ENCODE measurements around the gene TBC1D16.
A peak's percentile ranks its signal among the peaks of the same experiment; 100 is the strongest.

TBC1D16 gene

DNA sequence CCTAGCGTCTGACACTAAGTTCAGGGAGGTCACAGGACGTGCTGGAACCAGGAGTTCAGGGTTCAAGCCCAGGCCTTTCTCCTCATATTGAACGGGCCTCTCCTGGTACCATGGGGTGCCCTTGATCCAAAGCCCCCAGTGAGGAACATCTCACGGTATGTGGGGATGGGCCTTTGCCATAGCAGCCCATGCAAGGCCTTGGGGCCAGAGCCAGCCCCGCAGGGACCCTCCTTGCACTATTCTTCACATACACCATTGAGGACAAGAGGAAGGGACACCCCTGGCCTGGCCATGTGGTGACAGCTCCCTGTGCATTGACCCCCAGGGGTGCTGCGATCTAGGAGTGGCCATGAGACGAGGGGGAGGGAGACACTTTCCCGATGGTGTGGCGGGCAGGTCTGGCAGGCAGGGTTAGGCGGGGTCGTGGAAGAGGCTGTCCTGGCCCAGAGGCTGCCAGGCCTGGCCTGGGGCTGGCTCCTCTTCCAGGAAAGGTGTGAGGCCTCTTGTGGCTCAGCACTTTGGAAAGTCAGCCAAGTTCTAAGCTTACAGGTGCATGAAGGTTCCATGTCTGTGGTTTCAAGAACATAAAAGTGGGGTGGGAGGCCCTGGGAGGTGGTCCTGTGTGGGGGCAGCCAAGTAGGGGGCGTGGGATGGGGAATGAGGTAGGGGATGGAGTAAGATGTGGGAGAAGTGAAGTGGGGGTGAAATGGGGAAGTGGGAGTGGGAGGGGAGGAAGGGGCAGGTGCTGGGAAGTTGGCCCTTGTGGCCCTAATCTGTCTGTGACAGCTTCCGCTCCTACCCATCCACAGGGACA, 107.8 kb downstream of the TBC1D16 start:
- DNase-seq = no peak

DNA sequence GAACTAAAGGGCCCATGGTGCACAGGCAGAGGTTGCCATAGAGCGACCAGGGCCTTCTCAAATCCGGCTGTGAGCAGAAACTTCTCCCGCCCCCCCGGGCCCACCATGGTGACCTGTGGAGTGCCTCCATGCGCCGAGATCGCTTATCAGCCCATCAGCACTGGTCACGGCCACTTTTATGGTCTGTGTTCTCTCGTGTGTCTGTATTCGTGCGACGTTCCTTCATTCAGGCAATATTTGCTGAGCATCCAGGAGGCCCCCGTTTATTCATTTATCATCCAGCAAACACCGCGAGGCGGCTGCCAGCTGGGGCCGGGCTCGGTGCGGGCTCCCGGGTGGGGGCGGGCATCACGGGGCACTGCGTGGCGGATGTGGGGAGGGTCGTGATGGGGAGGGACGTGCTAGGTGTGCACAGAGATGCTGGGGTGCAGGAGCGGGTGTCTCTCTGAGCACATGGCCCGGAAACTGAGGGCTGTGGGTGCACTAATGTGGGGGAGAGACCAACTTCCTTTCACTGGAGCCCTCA, 108.5 kb downstream of the TBC1D16 start:
- no peak for DNase-seq

DNA sequence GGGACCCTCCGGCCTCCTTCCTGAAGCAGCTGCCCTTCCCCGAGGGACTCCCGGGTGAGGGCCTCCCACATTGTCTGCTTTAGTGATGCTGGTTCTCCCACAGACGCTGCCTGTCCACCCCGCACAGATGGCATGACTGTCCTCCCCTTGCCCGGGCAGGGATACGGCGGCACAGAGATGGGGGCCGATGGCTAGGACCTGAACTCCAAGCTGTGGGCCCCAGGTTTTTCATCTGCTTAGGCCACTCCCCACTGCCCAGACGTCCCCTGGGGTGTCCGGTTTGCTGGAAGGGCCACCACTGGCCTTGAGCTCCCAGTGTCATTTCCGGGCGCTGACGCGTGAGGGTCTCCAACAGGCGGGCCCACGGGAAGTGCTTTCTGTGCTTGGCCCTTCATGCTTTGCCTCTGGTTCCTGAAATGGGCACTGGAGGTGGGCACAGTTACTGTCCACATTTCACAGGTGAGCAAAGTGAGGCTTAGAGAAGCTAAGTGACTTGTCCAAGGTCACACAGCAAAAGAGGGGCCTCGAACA, 109.0 kb downstream of the TBC1D16 start:
- no peak for DNase-seq

- no peak for DNase-seq
These were observed 109.5 kb downstream of the TBC1D16 start for GRCh38 chr17:79926142-79926604.

DNA sequence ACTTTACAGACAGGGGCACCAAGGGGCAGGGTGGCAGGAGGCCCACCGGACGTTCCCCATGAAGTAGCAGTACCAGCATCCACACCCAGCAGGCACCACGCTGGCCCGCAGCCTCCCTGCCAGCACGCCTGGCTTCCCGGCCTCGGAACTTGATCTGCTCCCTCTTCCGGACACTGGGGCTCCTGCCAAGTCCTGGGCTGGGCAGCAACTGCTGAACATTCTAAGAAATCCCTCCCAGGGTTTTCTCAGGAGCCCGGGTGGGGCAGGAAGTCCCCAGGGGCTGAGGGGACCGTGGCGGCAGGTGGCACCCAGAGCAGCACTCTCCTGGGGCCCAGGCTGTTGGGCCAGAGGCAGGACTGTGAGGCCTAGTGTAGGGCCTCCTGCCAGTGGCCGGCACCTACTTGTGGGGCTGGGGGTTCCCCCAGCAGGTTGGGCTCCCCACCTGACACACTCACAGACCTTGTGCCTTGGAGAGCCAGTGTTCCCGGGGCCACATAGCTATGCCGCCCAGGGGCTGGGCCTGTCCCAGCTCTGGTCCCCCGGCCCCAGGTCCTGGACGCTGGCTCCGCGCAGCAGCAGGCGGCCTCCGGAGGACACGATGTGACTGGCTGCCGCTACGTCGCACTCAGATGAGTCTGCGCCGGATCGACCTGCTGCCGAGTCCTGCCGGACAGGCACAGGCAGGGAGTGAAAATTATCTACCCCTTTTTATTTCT, 110.3 kb downstream of the TBC1D16 start:
- peak in 41 of 56 donors; percentile 16 to 77 (median 51) for DNase-seq

- DNase-seq = no peak
These were observed 111.1 kb downstream of the TBC1D16 start for GRCh38 chr17:79924639-79924976.

DNA sequence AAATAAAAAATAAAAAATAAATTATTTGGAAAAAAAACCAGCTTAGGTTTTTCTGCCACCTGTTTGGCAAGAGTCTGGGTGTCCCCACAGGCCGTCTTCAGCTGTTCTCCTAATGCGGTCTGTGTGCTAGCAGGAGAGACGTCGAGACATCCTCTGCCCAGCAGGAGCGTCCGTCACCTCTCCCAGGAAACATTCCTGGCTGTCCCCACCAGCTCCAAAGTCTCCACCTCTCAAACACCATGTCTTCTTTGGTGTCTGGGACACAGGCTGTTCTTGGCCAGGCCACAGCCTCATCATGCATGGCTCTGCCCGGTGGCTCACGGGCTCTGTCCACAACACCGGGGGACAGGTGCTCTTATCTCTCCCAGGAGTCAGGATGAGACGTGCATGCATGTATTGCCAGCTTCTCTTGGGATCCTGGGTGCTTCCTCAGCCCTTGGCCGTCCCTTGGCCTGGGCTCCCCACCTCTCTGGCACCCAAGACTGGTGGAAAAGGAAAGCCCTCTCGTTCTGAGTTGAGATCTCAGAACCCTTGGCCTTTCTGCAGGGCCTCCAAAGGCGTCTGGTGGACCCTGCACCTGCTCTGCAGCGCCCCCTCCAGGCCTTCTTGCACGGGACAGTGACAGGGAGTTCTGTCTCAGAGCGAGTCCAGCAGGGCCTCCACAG, 111.6 kb downstream of the TBC1D16 start:
- peak in 22 of 56 donors; percentile 9 to 74 (median 38) for DNase-seq

DNA sequence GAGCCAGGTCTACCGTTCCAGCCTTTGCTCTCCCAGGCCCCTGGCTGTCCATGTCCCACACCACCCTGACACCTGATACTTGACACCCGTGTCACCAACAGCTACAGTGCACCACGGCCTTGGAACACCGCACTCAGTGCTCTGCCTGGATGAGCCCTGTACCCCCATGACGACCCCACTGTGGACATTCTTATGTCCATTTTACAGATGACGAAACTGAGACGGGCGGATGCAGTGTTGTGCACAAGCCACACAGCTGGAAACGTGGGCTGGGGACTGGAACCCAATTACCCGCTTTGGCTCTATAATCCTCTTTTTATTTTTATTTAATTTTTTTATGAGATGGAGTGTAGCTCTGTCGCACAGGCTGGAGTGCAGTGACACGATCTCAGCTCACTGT, 112.9 kb downstream of the TBC1D16 start:
- DNase-seq = no peak

DNA sequence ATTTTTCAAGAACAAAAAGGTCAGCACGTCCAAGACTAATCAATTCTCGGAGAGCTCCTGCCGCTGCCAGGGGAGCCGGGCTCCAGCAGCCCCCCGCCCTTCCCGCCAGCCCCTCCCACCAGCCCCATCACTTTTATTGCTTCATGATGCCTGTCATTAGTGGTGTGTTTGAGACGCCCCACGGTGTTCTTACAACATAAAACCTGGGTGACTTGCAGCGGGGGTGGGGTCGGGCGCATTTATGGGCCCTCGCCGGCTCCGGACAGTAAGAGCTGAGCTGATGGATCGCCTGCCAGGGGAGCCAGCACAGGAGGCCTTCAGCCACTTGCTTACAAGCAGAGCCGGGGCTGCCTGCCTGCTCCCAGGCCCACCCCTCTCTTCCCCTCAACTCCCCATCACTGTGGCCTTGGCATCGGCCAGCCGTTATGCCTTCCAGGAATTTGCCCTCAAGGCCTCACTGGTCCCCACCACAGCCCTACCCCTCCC, 113.5 kb downstream of the TBC1D16 start:
- DNase-seq = no peak

GRCh38 chr17:79921411-79922115, 114.1 kb downstream of the TBC1D16 start:
- no peak for DNase-seq

- no peak for DNase-seq
These were observed 114.8 kb downstream of the TBC1D16 start for GRCh38 chr17:79920751-79921410.

GRCh38 chr17:79919862-79920720, 115.6 kb downstream of the TBC1D16 start:
- DNase-seq = no peak

GRCh38 chr17:79919164-79919585, 116.5 kb downstream of the TBC1D16 start:
- DNase-seq = peak; percentile 38 to 96 (median 87)

DNA sequence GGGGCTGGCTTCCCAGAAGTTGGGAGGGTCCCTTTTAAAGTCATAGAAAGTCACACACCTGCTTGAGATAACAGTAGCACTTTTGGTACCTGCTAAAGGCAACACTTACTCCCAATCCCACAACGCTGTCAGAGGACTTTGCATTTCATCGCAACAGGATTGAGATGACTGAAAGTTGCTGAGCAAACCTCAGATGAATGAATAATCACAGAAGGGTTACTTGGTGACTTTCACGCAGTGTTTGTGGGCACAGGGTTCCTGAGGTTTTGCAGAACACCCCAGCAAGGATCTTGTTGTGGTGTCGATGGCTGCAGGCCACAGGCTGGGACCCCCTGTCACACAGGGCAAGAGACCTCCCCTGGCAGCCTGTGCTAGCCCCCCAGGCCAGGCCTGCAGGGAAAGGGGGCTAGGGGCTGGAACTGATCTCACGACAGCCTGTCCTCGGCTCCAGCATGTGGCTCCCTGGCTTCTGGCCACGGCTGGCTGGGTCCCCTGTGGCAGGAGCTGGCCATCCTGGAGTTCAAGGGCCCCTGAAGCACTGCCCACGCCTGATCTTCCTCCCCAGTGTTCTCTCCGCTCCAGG, 117.0 kb downstream of the TBC1D16 start:
- no peak for DNase-seq

DNA sequence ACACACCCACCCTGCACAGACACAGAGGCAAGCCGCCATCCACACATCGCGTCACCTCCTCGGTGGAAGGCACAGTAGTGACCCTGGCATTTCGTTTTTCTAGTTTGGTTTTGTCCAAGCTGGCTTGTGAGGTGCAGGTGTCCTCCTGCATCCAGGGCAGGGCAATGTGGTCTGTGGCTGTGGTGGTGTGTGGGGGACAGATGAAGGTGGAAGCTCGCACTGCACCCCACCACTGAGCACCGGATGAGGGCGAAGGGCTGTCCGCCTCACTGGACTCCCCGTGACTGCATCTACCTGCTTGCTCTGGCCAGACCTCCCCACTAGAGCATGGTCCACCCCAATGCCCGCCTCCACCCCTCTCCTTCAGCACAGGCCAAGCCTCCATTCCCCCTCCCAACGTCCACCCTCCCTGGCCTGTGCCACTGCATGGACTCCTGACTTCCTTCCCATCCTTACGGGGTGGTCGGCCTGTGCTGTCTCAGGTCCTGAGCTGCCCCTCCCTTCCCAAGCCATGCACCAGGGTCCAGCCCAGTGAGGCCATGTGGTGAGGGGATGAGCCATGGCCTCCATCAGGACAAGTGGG, 117.7 kb downstream of the TBC1D16 start:
- no peak for DNase-seq

- no peak for DNase-seq
These were observed 118.4 kb downstream of the TBC1D16 start for GRCh38 chr17:79916991-79917901.

DNA sequence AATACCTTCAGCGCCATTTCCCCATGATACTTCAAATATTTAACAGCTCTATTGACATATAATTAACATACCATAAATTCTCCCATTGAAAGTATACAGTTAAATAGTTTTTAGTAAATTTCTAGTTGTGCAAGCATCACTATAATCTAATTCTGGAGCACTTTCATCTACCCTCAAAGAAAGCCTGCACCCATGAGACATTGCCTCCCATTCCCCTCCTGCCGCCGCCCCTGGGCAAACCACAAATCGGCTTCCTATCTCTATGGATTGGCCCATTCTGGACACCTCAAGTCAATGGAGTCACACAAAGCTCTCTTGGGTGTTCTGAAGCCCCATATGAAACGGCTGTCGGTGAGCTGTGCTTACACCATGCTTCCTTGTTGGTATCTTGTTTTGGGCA, 119.2 kb downstream of the TBC1D16 start:
- no peak for DNase-seq
